ENCODE measurements around the gene ERFL. TPM values are rescaled to one million over a fixed set of nuclear protein-coding genes. Genes with fewer than 3 reads are reported as not detected.
"Not testable (repeated sequence)": the region's sequence is repeated elsewhere in the genome, so short reads cannot be mapped to it uniquely, and the experiment has no call there.

ERFL gene
- total RNA-seq, 1 experiment from 2014 or later, result 0.65 TPM

DNA sequence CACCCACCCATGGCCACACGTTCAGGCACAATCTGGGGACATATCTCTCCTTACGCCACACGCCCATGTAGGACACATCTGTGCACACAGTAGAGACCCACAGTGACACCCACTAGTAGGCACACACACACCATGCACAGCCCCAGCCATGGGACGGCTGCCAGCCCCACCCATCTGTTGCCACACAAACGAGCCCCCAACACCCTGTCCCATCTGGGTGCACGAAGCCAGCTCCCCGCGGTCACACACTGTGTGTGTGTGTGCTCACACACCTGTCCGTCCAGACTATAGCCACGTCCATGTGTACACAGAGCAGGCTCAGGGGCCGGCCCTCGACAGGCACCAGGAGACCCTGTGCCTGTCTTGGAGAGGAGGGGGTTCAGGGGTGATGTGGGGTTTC, 10.6 kb downstream of the ERFL start:
- Histone ChIP-seq H3K9me2 (ENCODE audit: insufficient read depth) (no peaks in the 10 kb centered on the region), H3K79me2 (ENCODE audit: low read depth) (no peaks in the 10 kb centered on the region), H3K27ac (no peak overlapping the region), H3K9me3 (ENCODE audit: insufficient read depth, low read depth) (no peaks in the 10 kb centered on the region), H3K4me1 (replicated peaks; ENCODE audit: insufficient read depth) (no peaks in the 10 kb centered on the region), H3K4me3 (no peak overlapping the region), H3K36me3 (ENCODE audit: low read depth) (no peaks in the 10 kb centered on the region), H3K4me2 (no peak overlapping the region), H3F3A (ENCODE audit: insufficient read depth, low read depth) (peaks cover 20% of the 10 kb centered on the region; the same call in 1 of the 2 replicates), H3K27me3 (ENCODE audit: insufficient read depth, low read depth) (peaks cover 45% of the 10 kb centered on the region), H4K20me1 (ENCODE audit: insufficient read depth) (no peaks in the 10 kb centered on the region), H2AFZ (no peak overlapping the region)
- no peak for DNase-seq
- BruUV-seq (replicated peaks), result no TSS peak
- POLR2A ChIA-PET (ENCODE audit: unreplicated experiment), result no interaction called here
- CTCF ChIA-PET, result no interaction called here
- intact Hi-C loops (cut with micrococcal nuclease; ENCODE audit: unreplicated experiment), result no loop called here
- TF ChIP-seq EZH2 (IDR thresholded peaks at IDR 0.05; ENCODE audit: low read depth), result no peak
- TF ChIP-seq, protein P1, sequence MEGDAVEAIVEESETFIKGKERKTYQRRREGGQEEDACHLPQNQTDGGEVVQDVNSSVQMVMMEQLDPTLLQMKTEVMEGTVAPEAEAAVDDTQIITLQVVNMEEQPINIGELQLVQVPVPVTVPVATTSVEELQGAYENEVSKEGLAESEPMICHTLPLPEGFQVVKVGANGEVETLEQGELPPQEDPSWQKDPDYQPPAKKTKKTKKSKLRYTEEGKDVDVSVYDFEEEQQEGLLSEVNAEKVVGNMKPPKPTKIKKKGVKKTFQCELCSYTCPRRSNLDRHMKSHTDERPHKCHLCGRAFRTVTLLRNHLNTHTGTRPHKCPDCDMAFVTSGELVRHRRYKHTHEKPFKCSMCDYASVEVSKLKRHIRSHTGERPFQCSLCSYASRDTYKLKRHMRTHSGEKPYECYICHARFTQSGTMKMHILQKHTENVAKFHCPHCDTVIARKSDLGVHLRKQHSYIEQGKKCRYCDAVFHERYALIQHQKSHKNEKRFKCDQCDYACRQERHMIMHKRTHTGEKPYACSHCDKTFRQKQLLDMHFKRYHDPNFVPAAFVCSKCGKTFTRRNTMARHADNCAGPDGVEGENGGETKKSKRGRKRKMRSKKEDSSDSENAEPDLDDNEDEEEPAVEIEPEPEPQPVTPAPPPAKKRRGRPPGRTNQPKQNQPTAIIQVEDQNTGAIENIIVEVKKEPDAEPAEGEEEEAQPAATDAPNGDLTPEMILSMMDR (conservative IDR thresholded peaks at IDR 0.05), result no peak

DNA sequence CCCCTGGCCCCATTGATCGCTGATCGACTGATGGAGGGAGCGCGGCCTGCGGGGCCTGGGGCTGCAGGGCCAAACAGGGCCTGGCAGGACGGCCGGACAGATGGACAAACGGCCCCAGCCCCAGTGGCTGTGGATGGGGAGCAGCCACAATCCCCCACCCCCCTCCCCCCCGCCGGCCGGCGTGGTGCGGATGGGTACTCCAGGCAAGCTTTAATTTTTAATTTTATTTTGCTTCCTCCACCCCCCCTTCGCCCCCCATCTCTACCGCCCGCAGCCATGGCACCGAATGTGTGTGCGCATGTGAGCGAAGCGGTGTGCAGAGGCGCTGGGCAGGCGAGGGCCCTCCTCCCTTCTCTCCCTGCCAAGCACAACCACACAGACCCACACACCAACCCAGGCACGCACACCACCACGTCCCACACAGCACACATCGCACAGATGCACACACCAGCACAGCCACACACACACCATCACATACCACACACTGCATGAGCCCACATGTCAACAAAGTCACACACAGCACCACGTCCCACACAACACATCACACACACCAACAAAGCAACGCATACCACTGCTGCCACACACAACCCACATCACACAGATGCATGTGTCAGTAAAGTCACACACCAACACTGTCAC, 12.4 kb downstream of the ERFL start:
- no TSS peak for BruUV-seq (replicated peaks)
- Histone ChIP-seq H4K20me1 (ENCODE audit: insufficient read depth) (no peaks in the 10 kb centered on the region), H3K4me3 (no peak overlapping the region), H3K27me3 (ENCODE audit: insufficient read depth, low read depth) (peaks cover 44% of the 10 kb centered on the region), H3K27ac (no peak overlapping the region), H2AFZ (no peak overlapping the region), H3K4me2 (no peak overlapping the region), H3K4me1 (replicated peaks; ENCODE audit: insufficient read depth) (no peaks in the 10 kb centered on the region), H3K79me2 (ENCODE audit: low read depth) (no peaks in the 10 kb centered on the region), H3K36me3 (ENCODE audit: low read depth) (no peaks in the 10 kb centered on the region), H3F3A (ENCODE audit: insufficient read depth, low read depth) (peaks cover 24% of the 10 kb centered on the region; the same call in 1 of the 2 replicates), H3K9me2 (ENCODE audit: insufficient read depth) (no peaks in the 10 kb centered on the region), H3K9me3 (ENCODE audit: insufficient read depth, low read depth) (no peaks in the 10 kb centered on the region)
- intact Hi-C loops (cut with micrococcal nuclease; ENCODE audit: unreplicated experiment), result no loop called here
- no peak for TF ChIP-seq EZH2 (IDR thresholded peaks at IDR 0.05; ENCODE audit: low read depth)
- TF ChIP-seq, protein P1 (conservative IDR thresholded peaks at IDR 0.05), result no peak
- ChIA-PET POLR2A (ENCODE audit: unreplicated experiment) (no interaction called here), CTCF (no interaction called here)
- DNase-seq, result no peak

DNA sequence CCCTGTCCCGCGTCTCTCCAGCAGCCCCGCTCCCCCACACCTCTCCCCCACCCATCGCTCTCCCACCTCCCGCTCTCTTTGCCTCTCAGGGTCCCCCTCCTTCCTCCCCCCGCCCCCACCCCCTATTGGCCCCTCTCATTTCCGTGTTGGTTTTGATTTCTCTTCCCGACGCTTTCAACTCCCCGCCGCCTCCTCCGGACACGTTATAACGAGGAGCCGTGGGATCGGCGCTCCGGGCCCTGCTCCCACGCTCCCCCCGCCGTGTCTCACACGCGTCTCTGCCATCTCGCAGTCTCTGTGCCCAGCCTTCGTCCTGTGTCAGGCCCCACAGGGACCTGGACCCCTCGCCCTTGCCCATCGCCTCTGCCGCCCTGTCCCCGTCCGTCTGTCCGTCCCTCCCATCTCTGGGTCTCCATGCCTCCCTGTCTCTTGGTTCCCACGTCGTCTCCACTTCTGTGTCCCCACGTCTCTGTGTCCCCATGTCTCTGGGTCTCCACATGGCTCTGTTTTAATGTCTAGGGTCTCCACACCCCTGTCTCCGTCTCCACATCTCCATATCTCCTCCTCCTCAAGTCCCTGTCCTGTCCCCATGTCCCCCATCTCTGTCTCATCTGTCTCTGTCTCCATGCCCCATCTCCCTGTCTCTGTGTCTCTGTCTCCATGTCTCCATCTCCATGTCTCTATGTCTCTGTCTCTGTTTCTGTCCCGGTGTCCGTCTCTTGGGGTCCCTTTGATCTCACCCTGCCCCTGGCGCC, 13.1 kb downstream of the ERFL start:
- Histone ChIP-seq H3K36me3 (ENCODE audit: low read depth) (no peaks in the 10 kb centered on the region), H3K4me2 (no peak overlapping the region), H3K4me1 (replicated peaks; ENCODE audit: insufficient read depth) (no peaks in the 10 kb centered on the region), H3K9me3 (ENCODE audit: insufficient read depth, low read depth) (no peaks in the 10 kb centered on the region), H2AFZ (no peak overlapping the region), H3K27ac (no peak overlapping the region), H3K27me3 (ENCODE audit: insufficient read depth, low read depth) (peaks cover 39% of the 10 kb centered on the region), H3F3A (ENCODE audit: insufficient read depth, low read depth) (peaks cover 27% of the 10 kb centered on the region; the same call in 1 of the 2 replicates), H3K4me3 (no peak overlapping the region), H4K20me1 (ENCODE audit: insufficient read depth) (no peaks in the 10 kb centered on the region), H3K9me2 (ENCODE audit: insufficient read depth) (no peaks in the 10 kb centered on the region), H3K79me2 (ENCODE audit: low read depth) (no peaks in the 10 kb centered on the region)
- intact Hi-C loops (cut with micrococcal nuclease; ENCODE audit: unreplicated experiment), result no loop called here
- CTCF ChIA-PET, result no interaction called here
- BruUV-seq (replicated peaks), result no TSS peak
- no peak for DNase-seq
- POLR2A ChIA-PET (ENCODE audit: unreplicated experiment), result no interaction called here
- TF ChIP-seq, protein P1 (conservative IDR thresholded peaks at IDR 0.05), result no peak
- no peak for TF ChIP-seq EZH2 (IDR thresholded peaks at IDR 0.05; ENCODE audit: low read depth)

DNA sequence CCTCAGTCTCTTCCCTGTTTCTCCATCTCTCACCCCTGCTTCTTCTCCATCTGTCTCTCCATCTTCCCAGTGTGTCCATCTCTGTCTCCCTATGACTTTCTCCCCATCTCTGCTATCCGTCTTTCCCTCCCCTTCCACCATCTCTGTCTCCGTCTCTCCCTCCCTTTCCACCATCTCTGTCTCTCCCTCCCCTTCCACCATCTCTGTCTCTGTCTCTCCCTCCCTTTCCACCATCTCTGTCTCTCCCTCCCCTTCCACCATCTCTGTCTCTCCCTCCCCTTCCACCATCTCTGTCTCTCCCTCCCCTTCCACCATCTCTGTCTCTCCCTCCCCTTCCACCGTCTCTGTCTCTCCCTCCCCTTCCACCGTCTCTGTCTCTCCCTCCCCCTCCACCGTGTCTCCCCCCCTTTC, 13.8 kb downstream of the ERFL start:
- H3K4me1 ChIP-seq (replicated peaks; ENCODE audit: insufficient read depth); H3K79me2 ChIP-seq (ENCODE audit: low read depth); H3K9me2 ChIP-seq (ENCODE audit: insufficient read depth); H3K9me3 ChIP-seq (ENCODE audit: insufficient read depth, low read depth); POLR2A ChIA-PET (ENCODE audit: unreplicated experiment); intact Hi-C loops (cut with micrococcal nuclease; ENCODE audit: unreplicated experiment); H3K36me3 ChIP-seq (ENCODE audit: low read depth); BruUV-seq (replicated peaks); CTCF ChIA-PET; DNase-seq; H3K4me2 ChIP-seq; H2AFZ ChIP-seq; H3K27ac ChIP-seq; H4K20me1 ChIP-seq (ENCODE audit: insufficient read depth); H3K4me3 ChIP-seq: not testable (repeated sequence)
- H3F3A ChIP-seq (ENCODE audit: insufficient read depth, low read depth), result peaks cover 23% of the 10 kb centered on the region; the same call in 1 of the 2 replicates
- peaks cover 39% of the 10 kb centered on the region for H3K27me3 ChIP-seq (ENCODE audit: insufficient read depth, low read depth)
